HepG2 (cell line): ENCODE data around the gene GDPD4. TPM values are rescaled to one million over a fixed set of nuclear protein-coding genes. Genes with fewer than 3 reads are reported as not detected.

Experiments
- ATAC-seq: fragments of 200-7000 bp; cut with Tn5 transposase; 3 replicates; pipeline ENCODE4 v1.9.1; 2020; ENCODE audit warnings: mild to moderate bottlenecking, moderate library complexity
- BruUV-seq: library from RNA; stranded (reverse); fragments of 400-500 nt; replicated peaks from 2 replicates; lab custom pipeline; 2021; lab: Mats Ljungman, UMichigan
- CTCF ChIA-PET: fragments of 300-600 bp; formaldehyde crosslinking; extraction: SDS; loops from one replicate; lab custom pipeline; 2021; ENCODE audit warnings: low total read pairs, inconsistent platforms, low intra/inter-chr PET ratio; lab: Yijun Ruan, JAX
- POLR2A ChIA-PET: fragments of 350-600 bp; sonication (Branson Sonifier 250); formaldehyde crosslinking; loops from one replicate; lab custom pipeline; 2020; ENCODE audit warnings: antibody characterized with exemption, inconsistent platforms; lab: Yijun Ruan, JAX
- DNase-seq: peaks from one replicate; pipeline ENCODE4 v3.0.0-alpha.2; 2015; ENCODE audit warnings: low spot score
- FAIRE-seq: peaks from 3 replicates; lab custom pipeline; 2011; peaks lifted over from hg19 to GRCh38; lab: Jason Lieb, UNC
- H2AFZ ChIP-seq: one replicate; pipeline ENCODE4 v1.6.1; 2011; ENCODE audit warnings: low read length, inconsistent platforms
- H3K27ac ChIP-seq: fragments of 300-600 bp; 3 replicates; pipeline ENCODE4 v1.8.0; 2011; ENCODE audit warnings: mixed run types, mild to moderate bottlenecking, mixed read lengths, low read length, inconsistent platforms; ENCODE audit not compliant: insufficient read depth; ENCODE audit errors: extremely low read length
- H3K27me3 ChIP-seq, 2 experiments: fragments of 200-600 bp in 1 of 2; 2 replicates in 1 of 2; 3 replicates in 1 of 2; pipeline versions ENCODE4 v1.6.0 to v1.8.0; 2011; ENCODE audit warnings: low read length in 2 of 2, mild to moderate bottlenecking in 2 of 2, moderate library complexity in 2 of 2, inconsistent platforms in 1 of 2; ENCODE audit not compliant: insufficient read depth in 2 of 2, control insufficient read depth in 1 of 2
- H3K36me3 ChIP-seq, 2 experiments: fragments of 200-600 bp in 1 of 2; replicated peaks in 1 of 2; 2 replicates in 1 of 2; 3 replicates in 1 of 2; pipeline versions ENCODE4 v1.5.1 to v1.8.0; 2011; ENCODE audit warnings: low read length in 2 of 2, inconsistent platforms in 1 of 2; ENCODE audit not compliant: insufficient read depth in 2 of 2, control insufficient read depth in 1 of 2
- H3K4me1 ChIP-seq: 2 replicates; pipeline ENCODE4 v1.5.1; 2012; ENCODE audit warnings: low read length, inconsistent platforms; ENCODE audit not compliant: insufficient read depth
- H3K4me2 ChIP-seq: 2 replicates; pipeline ENCODE4 v1.6.0; 2011; ENCODE audit warnings: low read depth, low read length, inconsistent platforms
- H3K4me3 ChIP-seq, 3 experiments: fragments of 200-600 bp in 1 of 3; sonication (generic), shearing (Covaris generic) in 1 of 3; replicated peaks in 1 of 3; 2 replicates each; pipeline ENCODE4 v1.5.1; 2011 to 2016; ENCODE audit warnings: low read length in 3 of 3, inconsistent platforms in 2 of 3, low read depth in 2 of 3, mild to moderate bottlenecking in 2 of 3, control low read depth in 1 of 3, mixed read lengths in 1 of 3; ENCODE audit not compliant: insufficient read depth in 1 of 3
- H3K79me2 ChIP-seq: one replicate; pipeline ENCODE4 v1.6.1; 2011; ENCODE audit warnings: low read length, inconsistent platforms; ENCODE audit not compliant: insufficient read depth
- H3K9ac ChIP-seq: 2 replicates; pipeline ENCODE4 v1.6.0; 2011; ENCODE audit warnings: mild to moderate bottlenecking, low read depth, low read length, inconsistent platforms; ENCODE audit not compliant: insufficient read depth
- H3K9me3 ChIP-seq: 2 replicates; pipeline ENCODE4 v1.5.1; 2012; ENCODE audit warnings: mild to moderate bottlenecking, low read length
- H4K20me1 ChIP-seq: 2 replicates; pipeline ENCODE4 v1.6.0; 2011; ENCODE audit warnings: inconsistent platforms, mild to moderate bottlenecking, low read length, moderate library complexity; ENCODE audit not compliant: insufficient read depth
- BORCS8-MEF2B ChIP-seq: sonication (generic); formaldehyde crosslinking; IDR thresholded peaks from 2 replicates; pipeline ENCODE4 v1.8.0; 2022; ENCODE audit warnings: mild to moderate bottlenecking, missing genetic modification reagents
- CCDC6 ChIP-seq: sonication (generic); formaldehyde crosslinking; IDR thresholded peaks from 2 replicates; pipeline ENCODE4 v1.8.1; 2022; ENCODE audit warnings: mild to moderate bottlenecking, missing genetic modification reagents, moderate library complexity
- HNRNPUL1 ChIP-seq: fragments of 200-400 bp; formaldehyde crosslinking; IDR thresholded peaks from 2 replicates; pipeline ENCODE4 v1.6.1; 2017; ENCODE audit warnings: low read depth, mild to moderate bottlenecking, low read length, moderate library complexity
- JUND ChIP-seq: sonication (generic); formaldehyde crosslinking; IDR thresholded peaks from 2 replicates; pipeline ENCODE4 v1.8.0; 2022; ENCODE audit warnings: mild to moderate bottlenecking, missing genetic modification reagents
- MIXL1 ChIP-seq: IDR thresholded peaks from 2 replicates; pipeline ENCODE4 v1.6.1; 2016
- NFIC ChIP-seq: IDR thresholded peaks from 2 replicates; pipeline ENCODE4 v1.6.1; 2012; ENCODE audit warnings: mild to moderate bottlenecking, low read length, inconsistent platforms
- NONO ChIP-seq, 2 experiments: fragments of 450-650 bp in 1 of 2; sonication (generic) in 1 of 2; formaldehyde crosslinking in 1 of 2; IDR thresholded peaks in 1 of 2; conservative IDR thresholded peaks in 1 of 2; 2 replicates each; pipeline versions ENCODE4 v1.6.1 to v1.8.0; 2017 to 2022; ENCODE audit warnings: mild to moderate bottlenecking in 1 of 2, missing genetic modification reagents in 1 of 2, moderate library complexity in 1 of 2
- ONECUT2 ChIP-seq: sonication (generic); formaldehyde crosslinking; IDR thresholded peaks from 2 replicates; pipeline ENCODE4 v1.4.0; 2020; ENCODE audit warnings: missing genetic modification reagents
- PATZ1 ChIP-seq: sonication (generic); formaldehyde crosslinking; IDR thresholded peaks from 2 replicates; pipeline ENCODE4 v1.4.0; 2020; ENCODE audit warnings: missing genetic modification reagents
- SP4 ChIP-seq: sonication (generic); formaldehyde crosslinking; IDR thresholded peaks from 2 replicates; pipeline ENCODE4 v1.8.1; 2023; ENCODE audit warnings: mild to moderate bottlenecking, missing genetic modification reagents
- XRCC5 ChIP-seq: fragments of 200-400 bp; formaldehyde crosslinking; optimal IDR thresholded peaks from 2 replicates; pipeline ENCODE3; 2017; ENCODE audit warnings: mild to moderate bottlenecking, low read length
- ZBTB38 ChIP-seq: sonication (generic); formaldehyde crosslinking; IDR thresholded peaks from 2 replicates; pipeline ENCODE4 v1.5.1; 2020; ENCODE audit warnings: mild to moderate bottlenecking, missing genetic modification reagents
- ZFP62 ChIP-seq: sonication (generic); formaldehyde crosslinking; IDR thresholded peaks from 2 replicates; pipeline ENCODE4 v1.4.0; 2020; ENCODE audit warnings: missing genetic modification reagents
- ZNF18 ChIP-seq: sonication (generic); formaldehyde crosslinking; IDR thresholded peaks from 2 replicates; pipeline ENCODE4 v1.8.0; 2022; ENCODE audit warnings: mild to moderate bottlenecking, missing genetic modification reagents; ENCODE audit not compliant: insufficient replicate concordance
- ZNF263 ChIP-seq: sonication (generic); formaldehyde crosslinking; IDR thresholded peaks from 2 replicates; pipeline ENCODE4 v1.4.0; 2020; ENCODE audit warnings: missing genetic modification reagents
- ZNF740 ChIP-seq: sonication (generic); formaldehyde crosslinking; IDR thresholded peaks from 2 replicates; pipeline ENCODE4 v1.4.0; 2020; ENCODE audit warnings: missing genetic modification reagents
- WGBS: methylation state at CpG from one replicate; pipeline ENCODE4 v1.1.6; 2017; ENCODE audit warnings: low lambda C conversion rate; 5-methylcytosine and 5-hydroxymethylcytosine counted together
- in situ Hi-C: cut with HindIII; loops from 2 replicates; pipeline ENCODE4 v1.10.0; 2017; ENCODE audit warnings: low pct_unique_long_range_greater_than_20kb; ENCODE audit not compliant: extremely low pct_ligation_motif_present
- intact Hi-C: fragments of 100-400 bp; cut with micrococcal nuclease; formaldehyde crosslinking; loops from one replicate; pipeline ENCODE4 v1.10.0; 2022; ENCODE audit not compliant: unreplicated experiment
- polyA plus RNA-seq, 8 experiments: library from polyadenylated mRNA; depleted of rRNA in 3 of 8; stranded (reverse) in 7 of 8; unstranded in 1 of 8; fragments of >200 nt; fragmentation: Illumina TruSeq in 4 of 8; extraction: Trizol in 4 of 8; gene quantifications; 2 replicates each; pipeline versions ENCODE4 v1.2.1 to v1.2.3, GENCODE V29; 2011 to 2016; ENCODE audit warnings: low read depth in 4 of 8, missing spikeins in 1 of 8, mixed read lengths in 1 of 8; ENCODE audit not compliant: insufficient read depth in 1 of 8
- total RNA-seq, 5 experiments: library from RNA; depleted of rRNA; stranded (reverse); fragments of >200 nt; fragmentation: Illumina TruSeq; extraction: Trizol; gene quantifications; 2 replicates each; pipeline ENCODE4 v1.2.3, GENCODE V29; 2016; ENCODE audit warnings: low read depth in 1 of 5
- TF ChIP-seq, protein P1 (sequence below): sonication (generic); formaldehyde crosslinking; IDR thresholded peaks from 2 replicates; pipeline ENCODE4 v1.4.0; 2020; ENCODE audit warnings: missing genetic modification reagents
- TF ChIP-seq, protein P2 (sequence below): sonication (generic); formaldehyde crosslinking; conservative IDR thresholded peaks from 2 replicates; pipeline ENCODE4 v1.8.0; 2022; ENCODE audit warnings: mild to moderate bottlenecking, moderate library complexity, missing genetic modification reagents

The GDPD4 gene
- total and polyA plus RNA-seq, 2 of the 13 experiments (the other 11 are each of a cell fraction or from before 2014, with no cell fraction given): not detected

DNA sequence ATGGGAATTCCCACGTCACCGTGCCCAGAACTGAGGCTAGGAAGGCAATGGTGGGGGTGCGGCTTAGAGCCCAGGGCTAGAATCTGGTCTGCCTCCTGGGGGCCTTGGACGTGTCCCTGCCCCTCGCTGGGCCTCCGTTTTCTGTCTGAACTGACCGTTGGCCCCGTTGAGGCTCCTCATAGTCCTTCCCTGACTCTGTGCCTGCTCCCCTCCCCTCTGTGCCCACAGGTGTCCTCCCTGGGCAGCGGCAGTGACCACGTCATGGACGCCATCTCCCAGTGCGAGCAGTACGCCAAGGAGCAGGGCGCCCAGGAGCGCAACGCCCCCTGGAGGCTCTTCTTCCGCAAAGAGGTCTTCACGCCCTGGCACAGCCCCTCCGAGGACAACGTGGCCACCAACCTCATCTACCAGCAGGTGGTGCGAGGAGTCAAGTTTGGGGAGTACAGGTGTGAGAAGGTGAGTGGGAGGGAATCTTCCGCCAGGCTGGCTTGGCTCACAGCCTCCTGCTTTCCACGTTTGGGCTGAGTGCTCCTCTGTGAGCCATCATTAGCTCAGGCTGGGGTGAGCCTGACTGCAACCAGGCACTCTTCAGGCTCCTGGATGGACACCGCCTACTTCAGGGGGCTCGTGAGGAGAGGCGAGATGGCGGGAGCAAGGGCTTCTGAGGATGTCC lies 109.5 kb downstream of the GDPD4 start:
- Histone ChIP-seq H3K4me3 (no peak overlapping the region), H3K36me3 (no peaks in the 10 kb centered on the region), H3K79me2 (no peaks in the 10 kb centered on the region), H2AFZ (no peak overlapping the region), H4K20me1 (no peaks in the 10 kb centered on the region), H3K4me2 (no peak overlapping the region), H3K4me1 (no peaks in the 10 kb centered on the region), H3K27ac (no peak overlapping the region), H3K9me3 (0 out of 2 replicates have a peak, but pooled peaks cover 4% of the 10 kb centered on the region), H3K9ac (no peak overlapping the region), H3K27me3 (no peaks in the 10 kb centered on the region)
- ChIA-PET CTCF (interaction anchor here (1.9 to 3.8 kb wide), 3 partner anchors 65 to 428 kb away, joined by 6 to 15 read pairs (median 12); partner anchors contain the start of gene MYO7A), POLR2A (no interaction called here)
- BruUV-seq: no TSS peak
- DNase-seq: peak; percentile 41
- intact Hi-C loops: loop anchor here (1.0 to 10.0 kb wide), 2 partner anchors 183 to 356 kb away; no protein-coding TSS in a partner anchor
- in situ Hi-C loops: no loop called here
- 77% methylated on average over 22 of the region's 27 CpGs for WGBS
- ATAC-seq: peak; percentile 67
- FAIRE-seq: peak; percentile 47
- no peak for TF ChIP-seq HNRNPUL1
- TF ChIP-seq, protein P1, sequence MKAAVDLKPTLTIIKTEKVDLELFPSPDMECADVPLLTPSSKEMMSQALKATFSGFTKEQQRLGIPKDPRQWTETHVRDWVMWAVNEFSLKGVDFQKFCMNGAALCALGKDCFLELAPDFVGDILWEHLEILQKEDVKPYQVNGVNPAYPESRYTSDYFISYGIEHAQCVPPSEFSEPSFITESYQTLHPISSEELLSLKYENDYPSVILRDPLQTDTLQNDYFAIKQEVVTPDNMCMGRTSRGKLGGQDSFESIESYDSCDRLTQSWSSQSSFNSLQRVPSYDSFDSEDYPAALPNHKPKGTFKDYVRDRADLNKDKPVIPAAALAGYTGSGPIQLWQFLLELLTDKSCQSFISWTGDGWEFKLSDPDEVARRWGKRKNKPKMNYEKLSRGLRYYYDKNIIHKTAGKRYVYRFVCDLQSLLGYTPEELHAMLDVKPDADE: no peak
- TF ChIP-seq ZNF740 (CRISPR knock-in tag): 0 out of 2 replicates have a peak, but pooled peaks have one; percentile 7
- TF ChIP-seq, protein P2, sequence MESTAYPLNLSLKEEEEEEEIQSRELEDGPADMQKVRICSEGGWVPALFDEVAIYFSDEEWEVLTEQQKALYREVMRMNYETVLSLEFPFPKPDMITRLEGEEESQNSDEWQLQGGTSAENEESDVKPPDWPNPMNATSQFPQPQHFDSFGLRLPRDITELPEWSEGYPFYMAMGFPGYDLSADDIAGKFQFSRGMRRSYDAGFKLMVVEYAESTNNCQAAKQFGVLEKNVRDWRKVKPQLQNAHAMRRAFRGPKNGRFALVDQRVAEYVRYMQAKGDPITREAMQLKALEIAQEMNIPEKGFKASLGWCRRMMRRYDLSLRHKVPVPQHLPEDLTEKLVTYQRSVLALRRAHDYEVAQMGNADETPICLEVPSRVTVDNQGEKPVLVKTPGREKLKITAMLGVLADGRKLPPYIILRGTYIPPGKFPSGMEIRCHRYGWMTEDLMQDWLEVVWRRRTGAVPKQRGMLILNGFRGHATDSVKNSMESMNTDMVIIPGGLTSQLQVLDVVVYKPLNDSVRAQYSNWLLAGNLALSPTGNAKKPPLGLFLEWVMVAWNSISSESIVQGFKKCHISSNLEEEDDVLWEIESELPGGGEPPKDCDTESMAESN (CRISPR knock-in tag): no peak
- TF ChIP-seq ZBTB38 (CRISPR knock-in tag): peak; percentile 43; the same call in 1 of the 2 replicates
- peak; percentile 40 for TF ChIP-seq XRCC5
- TF ChIP-seq NFIC: no peak
- no peak for TF ChIP-seq MIXL1 (CRISPR knock-in tag)
- TF ChIP-seq NONO (IDR thresholded peaks at IDR 0.05): no peak
- no peak for TF ChIP-seq NONO (CRISPR knock-in tag; conservative IDR thresholded peaks at IDR 0.05)
- TF ChIP-seq SP4 (CRISPR knock-in tag): no peak
- no peak for TF ChIP-seq JUND
- no peak for TF ChIP-seq ZFP62 (CRISPR knock-in tag)
- TF ChIP-seq ONECUT2 (CRISPR knock-in tag): no peak
- no peak for TF ChIP-seq BORCS8-MEF2B
- no peak for TF ChIP-seq PATZ1 (CRISPR knock-in tag)
- TF ChIP-seq ZNF263 (CRISPR knock-in tag): peak; percentile 38; the same call in 1 of the 2 replicates
- no peak for TF ChIP-seq CCDC6 (CRISPR knock-in tag)
- TF ChIP-seq ZNF18 (CRISPR knock-in tag): no peak
